HPDE6-E6E7 (cell line): ENCODE data around the gene BMP4.
"Not testable (repeated sequence)": the region's sequence is repeated elsewhere in the genome, so short reads cannot be mapped to it uniquely, and the experiment has no call there.

ENCODE experiments used
- DNase-seq: peaks from one replicate; pipeline ENCODE4 v3.0.0; 2011; ENCODE audit warnings: missing footprints; ENCODE audit errors: extremely low spot score

The BMP4 gene

GRCh38 chr14:53956427-53957201 is at the start of gene BMP4:
Gene BMP4, minus strand, starts transcription at chr14:53956825. Its CDS starts 4,603 bp downstream, at chr14:53952222.
- no peak for DNase-seq

DNA sequence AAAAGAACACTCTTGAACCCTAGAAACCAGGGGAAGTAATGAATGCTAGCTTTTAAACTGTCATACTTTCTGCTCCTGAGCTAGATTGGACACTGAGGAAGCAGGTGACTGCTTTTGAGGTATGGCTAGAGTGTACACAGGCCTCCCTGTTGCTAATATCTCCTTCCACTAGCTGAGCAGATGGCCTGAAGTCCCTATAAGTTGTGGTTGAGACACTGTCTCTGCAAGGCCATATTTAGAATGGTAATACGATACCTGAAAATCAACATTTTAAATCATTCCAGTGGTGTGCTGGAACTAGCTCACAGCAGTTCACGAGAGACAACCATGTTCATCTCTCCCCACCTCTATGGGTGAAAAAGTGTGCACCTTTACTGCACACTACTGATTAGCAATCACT is 46.4 kb upstream of the BMP4 start:
- no peak for DNase-seq

GRCh38 chr14:54002653-54003052 is 46.0 kb upstream of the BMP4 start:
- DNase-seq, result no peak

DNA sequence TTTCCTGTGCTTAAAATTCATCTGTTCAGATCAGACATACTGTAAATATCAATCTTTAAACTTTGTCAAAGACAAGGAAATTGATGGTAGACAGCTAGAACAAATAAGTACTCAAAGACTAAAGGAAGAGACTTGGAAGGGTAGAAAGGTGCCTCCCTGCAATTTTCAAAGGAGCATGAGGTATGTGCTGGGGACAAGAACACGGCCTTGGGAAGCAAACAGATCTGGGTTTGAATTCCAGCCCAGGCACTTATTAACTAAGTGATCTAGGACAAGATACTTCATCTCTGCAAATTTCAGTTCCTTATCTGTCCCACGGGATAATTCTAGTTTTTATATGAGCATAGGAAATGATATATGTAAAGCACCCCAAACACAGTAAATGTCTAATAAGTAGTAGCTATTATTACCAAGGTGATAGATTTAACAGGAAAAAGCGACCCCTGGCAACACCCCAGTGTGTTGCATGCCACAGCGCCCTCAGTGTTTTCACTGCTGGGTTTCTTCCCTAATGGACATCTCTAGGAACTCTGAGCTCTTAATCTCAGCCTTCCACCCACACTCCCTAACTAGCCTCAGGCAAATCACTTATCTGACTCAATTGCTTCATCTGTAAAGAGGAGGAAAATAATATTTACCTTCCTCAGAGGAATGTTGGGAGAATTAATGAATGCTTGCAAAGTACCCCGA is 44.7 kb upstream of the BMP4 start:
- no peak for DNase-seq

DNA sequence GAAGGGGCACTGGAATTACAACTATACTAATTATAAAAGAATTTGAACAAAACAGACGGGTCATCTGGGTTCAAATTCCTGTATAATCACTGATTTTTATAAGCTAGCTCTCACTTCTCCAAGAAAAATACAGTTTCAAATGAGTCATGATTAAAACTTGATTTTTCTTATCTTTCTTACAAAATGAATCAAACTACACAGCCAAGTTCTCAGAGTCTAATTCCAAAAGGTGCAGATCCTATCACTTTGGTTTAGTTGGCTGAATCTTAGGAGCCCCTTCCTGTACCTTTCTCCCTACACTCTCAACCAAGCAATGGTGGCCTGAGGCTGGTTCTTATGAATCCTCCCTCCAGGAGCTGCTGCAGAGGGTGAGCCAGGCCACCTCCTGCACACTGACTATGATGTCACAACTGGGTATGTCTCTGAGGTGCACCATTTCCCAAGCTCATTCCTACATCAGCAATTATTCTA is 43.8 kb upstream of the BMP4 start:
- no peak for DNase-seq

GRCh38 chr14:53999061-53999488 is 42.5 kb upstream of the BMP4 start:
- DNase-seq, result no peak

GRCh38 chr14:53996041-53996440 is 39.4 kb upstream of the BMP4 start:
- no peak for DNase-seq

- peak; percentile 64 for DNase-seq
Measured at GRCh38 chr14:53993920-53994607, 37.4 kb upstream of the BMP4 start.

GRCh38 chr14:53990978-53991377 is 34.4 kb upstream of the BMP4 start:
- DNase-seq, result no peak

DNA sequence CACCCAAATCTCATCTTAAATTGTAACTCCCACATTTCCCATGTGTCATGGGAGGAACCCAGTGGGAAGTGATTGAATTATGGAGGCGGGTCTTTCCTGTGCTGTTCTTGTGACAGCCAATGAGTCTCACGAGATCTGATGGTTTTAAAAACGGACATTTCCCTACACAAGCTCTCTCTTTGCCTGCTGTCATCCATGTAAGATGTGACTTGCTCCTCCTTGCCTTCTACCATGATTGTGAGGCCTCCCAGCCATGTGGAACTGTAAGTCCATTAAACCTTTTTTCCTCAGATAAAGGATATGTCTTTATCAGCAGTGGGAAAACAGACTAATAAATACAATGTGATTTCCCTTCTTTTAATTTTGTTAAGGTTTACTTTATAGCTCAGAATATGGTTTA is 30.1 kb upstream of the BMP4 start:
- DNase-seq, result not testable (repeated sequence)

GRCh38 chr14:53984958-53985357 is 28.3 kb upstream of the BMP4 start:
- not testable (repeated sequence) for DNase-seq

DNA sequence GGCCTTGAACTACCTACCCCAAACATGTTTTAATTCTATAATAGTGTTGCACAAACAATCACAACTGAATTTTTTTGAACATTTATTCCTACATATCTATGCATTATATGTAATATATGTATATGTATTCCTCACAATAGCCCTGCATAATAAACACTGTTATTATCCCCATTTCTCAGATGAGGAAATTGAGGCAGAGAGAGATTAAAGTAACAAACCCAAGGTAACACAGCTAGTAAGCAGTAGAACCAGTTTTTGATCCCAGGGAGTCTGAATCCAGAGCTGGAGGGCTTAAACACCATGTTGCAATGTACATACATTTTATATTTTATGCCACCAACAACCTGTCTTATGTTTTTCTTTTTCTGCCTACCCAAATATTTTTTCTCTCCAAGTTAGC is 26.5 kb upstream of the BMP4 start:
- DNase-seq, result no peak

DNA sequence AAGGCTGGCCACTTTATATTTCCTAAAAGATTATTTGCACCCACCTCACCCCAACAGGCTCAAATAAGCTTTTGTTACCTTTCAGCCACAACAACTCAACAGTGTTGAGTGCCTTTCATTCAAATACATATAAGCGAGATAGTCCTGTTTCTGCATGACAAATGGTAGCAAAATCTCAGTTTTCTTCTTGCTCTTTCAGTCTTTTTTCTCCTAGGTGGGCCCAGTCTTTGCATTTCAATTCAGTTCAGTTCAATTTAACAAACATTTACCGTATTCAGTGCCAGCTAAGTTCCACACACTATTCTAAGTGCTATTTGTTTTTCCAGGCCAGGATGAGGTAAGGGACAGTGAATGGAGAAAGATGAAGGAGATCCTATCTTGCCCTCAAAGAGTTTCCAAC is 25.9 kb upstream of the BMP4 start:
- DNase-seq, result no peak

DNA sequence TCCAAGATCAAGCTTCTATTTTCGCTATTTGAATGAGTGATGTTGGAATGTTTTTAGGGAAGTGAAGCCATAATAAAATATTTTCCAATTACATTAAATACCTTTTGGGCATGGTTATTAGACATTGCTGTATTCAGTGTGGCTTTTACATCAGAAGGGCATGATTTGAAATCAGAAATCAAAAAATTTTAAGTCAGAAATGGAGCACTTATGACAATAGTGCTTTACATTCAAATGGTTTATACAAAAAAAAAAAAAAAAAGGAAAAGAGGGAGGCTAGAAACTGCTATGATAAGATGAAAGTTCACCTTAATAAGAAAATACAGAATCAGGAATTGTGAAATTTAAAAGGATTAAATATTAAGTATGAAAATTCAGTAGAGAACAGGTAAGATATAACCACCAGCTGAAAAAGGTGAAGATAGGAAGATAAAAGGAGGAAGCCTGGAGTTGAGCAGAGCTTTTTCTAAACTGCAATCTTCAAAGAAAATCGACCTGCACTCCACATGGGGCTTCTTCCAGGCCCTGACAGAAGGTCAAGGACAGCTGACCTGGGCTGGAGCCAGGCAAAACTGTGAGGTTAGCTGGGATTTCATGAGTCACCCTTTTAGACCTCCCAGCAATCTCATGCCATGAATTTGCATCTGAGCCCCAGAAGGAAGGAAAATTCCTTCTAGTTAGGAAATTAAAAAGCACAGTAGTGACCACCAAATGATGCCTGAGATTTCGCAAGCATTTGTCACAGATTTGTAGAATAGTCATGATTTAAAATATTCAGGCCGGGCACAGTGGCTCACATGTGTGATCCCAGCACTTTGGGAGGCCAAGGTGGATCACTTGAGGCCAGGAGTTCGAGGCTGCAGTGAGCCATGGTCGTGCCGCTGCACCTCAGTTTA is 23.4 kb upstream of the BMP4 start:
- DNase-seq, result no peak

DNA sequence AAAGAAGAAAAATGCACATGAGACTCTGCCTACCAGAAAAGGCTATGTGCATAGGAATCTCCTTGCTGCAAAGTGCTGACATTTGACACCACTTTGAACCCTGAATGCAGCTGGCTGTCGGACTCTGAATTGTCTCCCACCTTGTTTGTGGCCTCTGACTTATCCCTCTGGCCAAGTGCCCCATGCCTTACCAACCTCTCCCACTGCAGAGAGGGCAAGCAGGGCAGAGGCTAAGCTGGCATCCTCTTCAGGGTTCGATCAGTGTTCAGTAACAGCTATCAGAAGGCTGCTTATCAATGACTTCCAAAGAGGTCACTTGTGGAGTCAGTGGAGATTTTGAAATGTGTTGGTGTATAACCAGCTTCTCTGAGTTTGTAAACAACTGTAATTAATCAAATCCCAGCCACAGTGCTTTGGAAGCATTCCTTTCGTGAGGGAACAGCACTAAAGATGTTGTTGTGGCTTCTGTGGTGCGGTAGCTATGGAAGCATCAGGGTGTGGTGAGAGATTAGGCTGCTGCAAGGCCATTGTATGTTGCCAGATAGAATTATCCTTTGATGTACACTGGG is 22.6 kb upstream of the BMP4 start:
- no peak for DNase-seq

DNA sequence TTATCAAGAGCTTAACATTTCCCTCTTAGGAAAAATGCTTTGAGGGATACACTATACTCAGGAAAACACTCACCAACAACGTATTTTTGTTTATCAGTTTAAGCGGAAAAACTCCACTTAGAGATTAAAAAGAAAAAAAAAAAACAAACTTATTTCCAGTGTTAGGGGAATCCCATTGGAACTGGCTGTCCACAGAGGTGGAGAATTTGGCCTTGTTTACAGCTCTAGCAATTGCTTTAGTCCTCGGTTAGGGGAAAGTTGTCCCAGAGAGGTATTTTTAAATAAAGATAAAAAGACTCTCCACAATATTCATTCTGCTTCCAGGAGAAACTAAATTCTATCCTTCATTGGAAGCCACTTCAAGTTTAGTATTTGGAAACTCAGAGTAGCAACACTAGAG is 21.6 kb upstream of the BMP4 start:
- no peak for DNase-seq

- DNase-seq, result no peak
Measured at GRCh38 chr14:53975444-53975843, 18.8 kb upstream of the BMP4 start.

DNA sequence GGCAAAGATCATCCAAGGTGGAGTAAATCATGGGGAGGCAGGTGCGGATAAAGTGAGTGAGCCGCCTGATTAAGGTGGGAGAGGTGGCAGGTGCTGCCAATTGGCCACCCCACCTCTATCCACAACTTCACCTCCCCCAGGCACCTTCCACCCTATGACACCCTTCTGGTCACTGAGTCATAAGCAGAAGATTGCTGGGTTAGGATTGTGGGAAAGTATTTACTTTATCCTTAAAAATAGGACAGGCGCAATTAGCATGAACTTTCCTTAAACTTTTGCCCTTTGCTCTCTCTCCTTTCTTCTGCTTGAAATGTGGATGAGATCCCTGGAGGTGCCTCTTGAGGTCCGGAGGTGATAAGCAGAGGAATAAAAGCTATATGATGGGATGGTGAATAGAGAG is 14.9 kb upstream of the BMP4 start:
- DNase-seq, result no peak

GRCh38 chr14:53969326-53969725 is 12.7 kb upstream of the BMP4 start:
- no peak for DNase-seq

- no peak for DNase-seq
Measured at GRCh38 chr14:53968726-53969125, 12.1 kb upstream of the BMP4 start.

GRCh38 chr14:53967606-53968005 is 11.0 kb upstream of the BMP4 start:
- DNase-seq, result no peak
